ENCODE measurements around the gene MX2.

Gene MX2

GRCh38 chr21:41377715-41378114, 15.9 kb downstream of the MX2 start:
- TF ChIP-seq ZNF518A (tag by site-specific recombination; conservative IDR thresholded peaks at IDR 0.05; ENCODE audit: low read depth) (no peak), ZNF571 (tag by site-specific recombination; IDR thresholded peaks at IDR 0.05) (no peak), ZNF148 (tag by site-specific recombination; IDR thresholded peaks at IDR 0.05; ENCODE audit: borderline replicate concordance) (no peak), ZNF221 (tag by site-specific recombination; IDR thresholded peaks at IDR 0.05; ENCODE audit: borderline replicate concordance) (no peak), ZNF677 (tag by site-specific recombination; IDR thresholded peaks at IDR 0.05) (no peak), ZBTB44 (tag by site-specific recombination; IDR thresholded peaks at IDR 0.05) (no peak), KLF16 (tag by site-specific recombination; IDR thresholded peaks at IDR 0.05) (no peak), PBX3 (CRISPR knock-in tag; IDR thresholded peaks at IDR 0.05) (no peak), ZBTB21 (tag by site-specific recombination; IDR thresholded peaks at IDR 0.05) (no peak), ZNF394 (tag by site-specific recombination; IDR thresholded peaks at IDR 0.05; ENCODE audit: borderline replicate concordance) (no peak), BCL11A (tag by site-specific recombination; IDR thresholded peaks at IDR 0.05; ENCODE audit: low read depth) (no peak), HOXC10 (CRISPR knock-in tag; IDR thresholded peaks at IDR 0.05) (no peak), ZNF555 (tag by site-specific recombination; conservative IDR thresholded peaks at IDR 0.05) (no peak), ZNF701 (tag by site-specific recombination; IDR thresholded peaks at IDR 0.05) (no peak), ZNF274 (IDR thresholded peaks at IDR 0.05; ENCODE audit: low read length) (no peak), ZNF274 (tag by site-specific recombination; IDR thresholded peaks at IDR 0.05; ENCODE audit: borderline replicate concordance) (no peak), ZNF449 (tag by site-specific recombination; IDR thresholded peaks at IDR 0.05) (no peak), ZNF169 (tag by site-specific recombination; IDR thresholded peaks at IDR 0.05) (no peak)
- POLR2A ChIA-PET: no interaction called here
- Histone ChIP-seq H3K36me3 (ENCODE audit: control insufficient read depth in 2 of 2, insufficient read depth in 1 of 2, low read length in 2 of 2) (no peaks in the 10 kb centered on the region), H3K27ac (ENCODE audit: extremely low read depth, low read depth, low read length) (no peak overlapping the region), H3K9me3 (ENCODE audit: control insufficient read depth, insufficient read depth, low read depth, low read length) (no peaks in the 10 kb centered on the region), H3K4me1 (ENCODE audit: control insufficient read depth, insufficient read depth, low read length) (no peaks in the 10 kb centered on the region), H3K4me3 (ENCODE audit: low read depth, low read length) (no peak overlapping the region)
- CTCF ChIA-PET: no interaction called here
